ENCODE measurements around the gene NBPF4.
"Not testable (repeated sequence)": the region's sequence is repeated elsewhere in the genome, so short reads cannot be mapped to it uniquely, and the experiment has no call there.

NBPF4 gene

GRCh38 chr1:108243976-108244375 lies at the start of gene NBPF4:
Gene NBPF4 (minus strand): TSS chr1:108244076. CDS start chr1:108243761, 315 bp downstream.
- H3K4me3 ChIP-seq (ENCODE audit: low read length): not testable (repeated sequence)

GRCh38 chr1:108282528-108283257 lies 38.8 kb upstream of the NBPF4 start:
- H3K4me3 ChIP-seq (ENCODE audit: low read length): not testable (repeated sequence)

- H3K4me3 ChIP-seq (ENCODE audit: low read length): not testable (repeated sequence)
Observed at GRCh38 chr1:108272485-108273327, 28.8 kb upstream of the NBPF4 start.

- H3K4me3 ChIP-seq (ENCODE audit: low read length): not testable (repeated sequence)
Observed at GRCh38 chr1:108267097-108267496, 23.2 kb upstream of the NBPF4 start.

- H3K4me3 ChIP-seq (ENCODE audit: low read length): not testable (repeated sequence)
Observed at GRCh38 chr1:108261967-108262366, 18.1 kb upstream of the NBPF4 start.

GRCh38 chr1:108261519-108261918 lies 17.6 kb upstream of the NBPF4 start:
- H3K4me3 ChIP-seq (ENCODE audit: low read length): not testable (repeated sequence)

GRCh38 chr1:108260578-108261259 lies 16.8 kb upstream of the NBPF4 start:
- H3K4me3 ChIP-seq (ENCODE audit: low read length): not testable (repeated sequence)

- not testable (repeated sequence) for H3K4me3 ChIP-seq (ENCODE audit: low read length)
Observed at GRCh38 chr1:108255426-108255825, 11.6 kb upstream of the NBPF4 start.

- H3K4me3 ChIP-seq (ENCODE audit: low read length): not testable (repeated sequence)
Observed at GRCh38 chr1:108239426-108239825, 4.5 kb downstream of the NBPF4 start.

GRCh38 chr1:108235308-108235707 lies 8.6 kb downstream of the NBPF4 start:
- H3K4me3 ChIP-seq (ENCODE audit: low read length): not testable (repeated sequence)

- H3K4me3 ChIP-seq (ENCODE audit: low read length): not testable (repeated sequence)
Observed at GRCh38 chr1:108232183-108232582, 11.7 kb downstream of the NBPF4 start.

GRCh38 chr1:108229976-108230375 lies 13.9 kb downstream of the NBPF4 start:
- H3K4me3 ChIP-seq (ENCODE audit: low read length): not testable (repeated sequence)

GRCh38 chr1:108227772-108228171 lies 16.1 kb downstream of the NBPF4 start:
- H3K4me3 ChIP-seq (ENCODE audit: low read length): not testable (repeated sequence)

- H3K4me3 ChIP-seq (ENCODE audit: low read length): not testable (repeated sequence)
Observed at GRCh38 chr1:108226855-108227254, 17.0 kb downstream of the NBPF4 start.

GRCh38 chr1:108223226-108223625 lies 20.6 kb downstream of the NBPF4 start:
- not testable (repeated sequence) for H3K4me3 ChIP-seq (ENCODE audit: low read length)

- H3K4me3 ChIP-seq (ENCODE audit: low read length): not testable (repeated sequence)
Observed at GRCh38 chr1:108217515-108218174, 26.2 kb downstream of the NBPF4 start.

GRCh38 chr1:108217007-108217406 lies 26.9 kb downstream of the NBPF4 start:
- H3K4me3 ChIP-seq (ENCODE audit: low read length): not testable (repeated sequence)

GRCh38 chr1:108216028-108216890 lies 27.6 kb downstream of the NBPF4 start:
- not testable (repeated sequence) for H3K4me3 ChIP-seq (ENCODE audit: low read length)

- H3K4me3 ChIP-seq (ENCODE audit: low read length): not testable (repeated sequence)
Observed at GRCh38 chr1:108214641-108215465, 29.0 kb downstream of the NBPF4 start.
